ENCODE results near the gene CX3CL1.
"Not testable (repeated sequence)": the region's sequence is repeated elsewhere in the genome, so short reads cannot be mapped to it uniquely, and the experiment has no call there.

Gene CX3CL1

GRCh38 chr16:57357330-57358085 is 14.8 kb upstream of the CX3CL1 start:
- DNase-seq (ENCODE audit: low spot score): no peak

- DNase-seq (ENCODE audit: low spot score): no peak
These were observed 14.2 kb upstream of the CX3CL1 start for GRCh38 chr16:57358086-57358420.

GRCh38 chr16:57358527-57359095 is 13.7 kb upstream of the CX3CL1 start, which contains the start of gene CCL22:
Gene CCL22 (plus strand): TSS chr16:57358783. CDS start chr16:57358817, 34 bp downstream.
- no peak for DNase-seq (ENCODE audit: low spot score)

GRCh38 chr16:57360321-57360935 is 11.9 kb upstream of the CX3CL1 start:
- no peak for DNase-seq (ENCODE audit: low spot score)

GRCh38 chr16:57361404-57361803 is 10.9 kb upstream of the CX3CL1 start:
- no peak for DNase-seq (ENCODE audit: low spot score)

GRCh38 chr16:57364143-57364542 is 8.1 kb upstream of the CX3CL1 start:
- DNase-seq (ENCODE audit: low spot score): no peak

GRCh38 chr16:57366544-57367040 is 5.7 kb upstream of the CX3CL1 start:
- no peak for DNase-seq (ENCODE audit: low spot score)

- DNase-seq (ENCODE audit: low spot score): no peak
These were observed 5.1 kb upstream of the CX3CL1 start for GRCh38 chr16:57367116-57367752.

GRCh38 chr16:57371494-57372371 is 557 bp upstream of the CX3CL1 start:
- no peak for DNase-seq (ENCODE audit: low spot score)

GRCh38 chr16:57373117-57373947 is 1.0 kb downstream of the CX3CL1 start:
- no peak for DNase-seq (ENCODE audit: low spot score)

GRCh38 chr16:57374067-57374534 is 1.8 kb downstream of the CX3CL1 start:
- DNase-seq (ENCODE audit: low spot score): no peak

GRCh38 chr16:57374925-57375465 is 2.7 kb downstream of the CX3CL1 start:
- not testable (repeated sequence) for DNase-seq (ENCODE audit: low spot score)

GRCh38 chr16:57376313-57376818 is 4.1 kb downstream of the CX3CL1 start:
- no peak for DNase-seq (ENCODE audit: low spot score)

GRCh38 chr16:57377080-57377841 is 5.0 kb downstream of the CX3CL1 start:
- DNase-seq (ENCODE audit: low spot score): no peak

- no peak for DNase-seq (ENCODE audit: low spot score)
These were observed 7.3 kb downstream of the CX3CL1 start for GRCh38 chr16:57379579-57379978.

- no peak for DNase-seq (ENCODE audit: low spot score)
These were observed 8.6 kb downstream of the CX3CL1 start for GRCh38 chr16:57380671-57381462.

GRCh38 chr16:57381791-57382534 is 9.7 kb downstream of the CX3CL1 start:
- no peak for DNase-seq (ENCODE audit: low spot score)

Measured in HuH-7.5 (cell line).